Measurements from ENCODE around the gene PHAF1. TPM values are rescaled to one million over a fixed set of nuclear protein-coding genes. Genes with fewer than 3 reads are reported as not detected.

The PHAF1 gene
- total RNA-seq, 1 experiment from 2014 or later: 21.9 TPM

- intact Hi-C loops (cut with micrococcal nuclease; ENCODE audit: unreplicated experiment): no loop called here
- Mint-ChIP-seq H3K9me3 (ENCODE audit: low read depth, unreplicated experiment) (no peaks in the 10 kb centered on the region), H3K27me3 (ENCODE audit: unreplicated experiment) (no peaks in the 10 kb centered on the region), H3K4me1 (ENCODE audit: low read depth, unreplicated experiment) (peaks cover 37% of the 10 kb centered on the region), H3K4me3 (ENCODE audit: low read depth, unreplicated experiment) (peak within 1 kb of the TSS; percentile 87), H3K27ac (ENCODE audit: unreplicated experiment) (peak within 1 kb of the TSS; percentile 82), H3K36me3 (ENCODE audit: insufficient read depth, unreplicated experiment) (peaks cover 59% of the 10 kb centered on the region)
- no peak for TF ChIP-seq CTCF (IDR thresholded peaks at IDR 0.05; ENCODE audit: unreplicated experiment)
- TSS peak; percentile 50 for BruUV-seq (replicated peaks)
- CTCF ChIA-PET: interaction anchor here (0.6 to 0.7 kb wide), 3 partner anchors 14 to 238 kb away, joined by 3 to 7 read pairs (median 7); no protein-coding TSS in a partner anchor
- DNase-seq: peak; percentile 95
Observed at GRCh38 chr16:67191995-67192681, 82.4 kb downstream of the PHAF1 start, which contains the start of gene E2F4. Gene E2F4, plus strand, starts transcription at chr16:67192155. Its CDS starts 73 bp downstream, at chr16:67192228.

GRCh38 chr16:67192781-67193361 is 83.1 kb downstream of the PHAF1 start:
- no peak for TF ChIP-seq CTCF (IDR thresholded peaks at IDR 0.05; ENCODE audit: unreplicated experiment)

GRCh38 chr16:67193536-67193935 is 83.8 kb downstream of the PHAF1 start:
- CTCF ChIA-PET: no interaction called here
- Mint-ChIP-seq H3K36me3 (ENCODE audit: insufficient read depth, unreplicated experiment) (peaks cover 70% of the 10 kb centered on the region), H3K27ac (ENCODE audit: unreplicated experiment) (peak overlapping the region; percentile 74), H3K9me3 (ENCODE audit: low read depth, unreplicated experiment) (no peaks in the 10 kb centered on the region), H3K27me3 (ENCODE audit: unreplicated experiment) (no peaks in the 10 kb centered on the region), H3K4me1 (ENCODE audit: low read depth, unreplicated experiment) (peaks cover 44% of the 10 kb centered on the region), H3K4me3 (ENCODE audit: low read depth, unreplicated experiment) (peak overlapping the region; percentile 87)
- intact Hi-C loops (cut with micrococcal nuclease; ENCODE audit: unreplicated experiment): no loop called here
- no TSS peak for BruUV-seq (replicated peaks)
- no peak for TF ChIP-seq CTCF (IDR thresholded peaks at IDR 0.05; ENCODE audit: unreplicated experiment)
- DNase-seq: no peak

More at GRCh38 chr16:67192781-67193361, 83.1 kb downstream of the PHAF1 start:
- no TSS peak for BruUV-seq (replicated peaks)
- Mint-ChIP-seq H3K4me1 (ENCODE audit: low read depth, unreplicated experiment) (peaks cover 38% of the 10 kb centered on the region), H3K4me3 (ENCODE audit: low read depth, unreplicated experiment) (peak overlapping the region; percentile 87), H3K27me3 (ENCODE audit: unreplicated experiment) (no peaks in the 10 kb centered on the region), H3K36me3 (ENCODE audit: insufficient read depth, unreplicated experiment) (peaks cover 64% of the 10 kb centered on the region), H3K27ac (ENCODE audit: unreplicated experiment) (peak overlapping the region; percentile 74), H3K9me3 (ENCODE audit: low read depth, unreplicated experiment) (no peaks in the 10 kb centered on the region)
- CTCF ChIA-PET: interaction anchor here (0.6 to 0.7 kb wide), 2 partner anchors 15 to 239 kb away, joined by 3 to 7 read pairs; no protein-coding TSS in a partner anchor
- no peak for DNase-seq
- intact Hi-C loops (cut with micrococcal nuclease; ENCODE audit: unreplicated experiment): no loop called here

GRCh38 chr16:67194260-67194659 is 84.5 kb downstream of the PHAF1 start:
- H3K9me3 Mint-ChIP-seq (ENCODE audit: low read depth, unreplicated experiment): no peaks in the 10 kb centered on the region
- BruUV-seq (replicated peaks): no TSS peak
- H3K27ac Mint-ChIP-seq (ENCODE audit: unreplicated experiment): peak overlapping the region; percentile 74
- no peak for TF ChIP-seq CTCF (IDR thresholded peaks at IDR 0.05; ENCODE audit: unreplicated experiment)
- peaks cover 78% of the 10 kb centered on the region for H3K36me3 Mint-ChIP-seq (ENCODE audit: insufficient read depth, unreplicated experiment)
- DNase-seq: no peak
- H3K4me3 Mint-ChIP-seq (ENCODE audit: low read depth, unreplicated experiment): peak overlapping the region; percentile 87
- H3K27me3 Mint-ChIP-seq (ENCODE audit: unreplicated experiment): no peaks in the 10 kb centered on the region
- intact Hi-C loops (cut with micrococcal nuclease; ENCODE audit: unreplicated experiment): no loop called here
- peaks cover 47% of the 10 kb centered on the region for H3K4me1 Mint-ChIP-seq (ENCODE audit: low read depth, unreplicated experiment)
- CTCF ChIA-PET: no interaction called here

All from Calu3 (cell line).